Activated CD4-positive, alpha-beta T cell treated with anti-CD3 and anti-CD28 coated beads, Interleukin-2, Interleukin-6, amounts not matched to agents 100 ng/mL and 50 ng/mL, durations not matched to agents 16 hours and 8 hours (primary cell): Measurements from ENCODE around the gene EFEMP2.
A peak's percentile ranks its signal among the peaks of the same experiment; 100 is the strongest.

ENCODE experiments used
- DNase-seq: peaks from one replicate; pipeline ENCODE4 v3.0.0-alpha.2; 2020

EFEMP2 gene

DNA sequence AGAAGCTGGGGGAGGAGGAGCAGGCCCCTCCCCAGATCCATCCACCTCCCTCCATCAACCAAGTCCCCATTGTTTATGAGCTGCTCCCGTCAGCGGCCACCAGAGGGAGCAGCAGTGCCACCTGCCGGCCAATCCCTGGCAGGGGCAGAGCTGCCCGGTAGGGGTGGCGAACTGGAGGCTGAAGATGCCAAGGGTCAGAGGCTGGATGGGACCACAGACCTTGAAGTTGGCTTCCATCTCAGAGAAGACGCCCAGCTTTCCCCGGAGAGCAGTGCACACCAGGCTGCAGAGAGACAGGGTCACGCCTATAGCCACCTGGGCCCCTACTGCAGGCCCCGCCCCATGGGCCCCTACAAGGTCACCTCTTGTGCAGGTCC, 12.1 kb upstream of the EFEMP2 start:
- peak; percentile 89 for DNase-seq

- DNase-seq = no peak
These were observed 11.5 kb upstream of the EFEMP2 start for GRCh38 chr11:65883786-65884715.

DNA sequence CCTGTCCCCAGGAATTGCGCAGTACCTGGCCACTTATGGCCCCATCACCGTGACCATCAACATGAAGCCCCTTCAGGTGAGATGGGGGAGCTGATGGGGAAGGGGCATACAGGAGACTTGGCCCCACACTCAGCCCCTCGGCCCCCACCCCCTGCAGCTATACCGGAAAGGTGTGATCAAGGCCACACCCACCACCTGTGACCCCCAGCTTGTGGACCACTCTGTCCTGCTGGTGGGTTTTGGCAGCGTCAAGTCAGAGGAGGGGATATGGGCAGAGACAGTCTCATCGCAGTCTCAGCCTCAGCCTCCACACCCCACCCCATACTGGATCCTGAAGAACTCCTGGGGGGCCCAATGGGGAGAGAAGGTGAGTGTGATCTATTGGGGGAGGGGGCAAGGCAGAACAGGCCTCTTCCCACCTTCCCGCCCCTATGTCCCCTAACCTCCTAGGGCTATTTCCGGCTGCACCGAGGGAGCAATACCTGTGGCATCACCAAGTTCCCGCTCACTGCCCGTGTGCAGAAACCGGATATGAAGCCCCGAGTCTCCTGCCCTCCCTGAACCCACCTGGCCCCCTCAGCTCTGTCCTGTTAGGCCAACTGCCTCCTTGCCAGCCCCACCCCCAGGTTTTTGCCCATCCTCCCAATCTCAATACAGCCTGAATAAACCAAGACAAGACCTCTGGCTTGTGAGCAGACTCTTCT, 10.6 kb upstream of the EFEMP2 start:
- no peak for DNase-seq

- no peak for DNase-seq
These were observed 9.8 kb upstream of the EFEMP2 start for GRCh38 chr11:65882120-65883057.

DNA sequence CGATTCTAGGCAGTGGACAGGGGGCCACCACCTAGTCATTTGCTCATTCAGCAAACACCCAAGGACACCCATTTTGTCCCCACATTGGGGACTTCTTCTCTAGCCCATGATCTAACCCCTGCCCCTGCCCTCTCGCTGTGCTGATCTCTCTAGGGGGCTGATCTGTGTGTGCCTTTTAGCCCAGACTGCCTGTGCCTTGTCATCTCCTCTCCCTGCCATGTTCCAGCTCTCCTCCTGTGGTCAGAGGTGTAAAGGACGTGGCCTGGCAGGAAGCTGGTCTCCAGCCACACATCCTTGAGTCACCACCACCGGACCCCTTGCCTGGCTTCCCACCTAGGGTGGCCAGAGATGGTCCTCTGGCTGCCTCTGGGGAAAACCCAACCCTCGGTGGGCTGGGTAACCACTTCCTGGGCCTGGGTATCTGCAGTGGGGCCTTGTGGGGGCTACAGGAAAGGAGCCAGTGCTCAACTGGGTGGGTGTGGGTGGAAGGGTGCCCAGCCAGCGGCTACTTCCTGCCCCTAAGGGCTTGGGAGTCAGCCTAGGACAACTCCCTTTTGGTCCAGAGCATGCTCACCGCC, 8.3 kb upstream of the EFEMP2 start:
- no peak for DNase-seq

- DNase-seq = no peak
These were observed 7.4 kb upstream of the EFEMP2 start for GRCh38 chr11:65880027-65880426.

- DNase-seq = no peak
These were observed 7.0 kb upstream of the EFEMP2 start, which contains the start of gene CTSW for GRCh38 chr11:65879617-65880016. Gene CTSW, plus strand, starts transcription at chr11:65879837. Its CDS starts 18 bp downstream, at chr11:65879855.

GRCh38 chr11:65873318-65874156, 937 bp upstream of the EFEMP2 start:
- DNase-seq = peak; percentile 98

GRCh38 chr11:65871811-65872548, 620 bp downstream of the EFEMP2 start:
- no peak for DNase-seq

DNA sequence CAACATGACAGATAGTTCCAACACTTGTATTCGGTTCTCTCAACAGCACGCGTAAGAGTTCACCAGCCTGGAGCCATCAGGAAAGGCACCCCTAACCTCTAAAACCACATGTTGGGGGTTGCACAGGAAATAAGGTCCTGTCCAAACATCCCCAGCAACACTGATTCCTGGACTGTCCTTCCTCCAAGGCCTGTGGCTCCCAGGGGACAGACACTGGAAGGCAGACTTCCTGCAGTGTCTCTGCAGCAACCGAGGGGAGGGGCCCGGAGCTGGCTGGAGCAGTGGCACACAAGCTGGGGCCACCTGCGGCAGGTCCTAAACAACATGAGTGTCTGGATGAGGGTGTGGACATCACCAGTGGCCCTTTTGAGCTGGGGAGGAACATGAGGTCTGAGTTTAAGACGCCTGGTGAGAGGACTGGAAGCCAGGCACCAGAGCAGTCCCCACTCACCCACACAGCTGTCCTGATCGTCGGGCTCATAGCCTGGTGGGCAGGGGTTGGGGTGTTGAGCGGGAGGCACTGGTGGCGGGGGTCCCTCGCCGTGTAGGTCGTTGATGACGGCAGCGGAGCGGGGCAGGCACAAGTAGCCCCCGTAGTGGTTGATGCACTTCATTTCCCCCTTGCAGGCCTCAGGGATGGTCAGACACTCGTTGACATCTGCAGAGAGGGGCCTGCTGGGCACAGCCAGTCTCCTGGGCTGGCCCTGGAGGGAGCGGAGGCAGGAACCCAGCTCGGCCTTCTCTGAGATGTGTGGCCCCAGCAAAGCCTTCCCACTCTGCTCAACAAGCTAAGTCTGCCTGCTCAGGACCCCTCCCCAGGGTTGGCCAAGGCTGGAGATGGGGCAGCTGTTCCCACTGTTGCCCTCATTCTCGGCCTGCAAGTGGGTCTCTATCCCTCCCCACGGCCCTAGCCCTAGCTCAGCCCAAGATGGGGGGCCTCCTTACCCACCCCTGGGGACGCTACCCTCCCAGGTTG, 1.6 kb downstream of the EFEMP2 start:
- DNase-seq = no peak

GRCh38 chr11:65870307-65870658, 2.3 kb downstream of the EFEMP2 start:
- DNase-seq = no peak

- no peak for DNase-seq
These were observed 2.8 kb downstream of the EFEMP2 start for GRCh38 chr11:65869643-65870306.

DNA sequence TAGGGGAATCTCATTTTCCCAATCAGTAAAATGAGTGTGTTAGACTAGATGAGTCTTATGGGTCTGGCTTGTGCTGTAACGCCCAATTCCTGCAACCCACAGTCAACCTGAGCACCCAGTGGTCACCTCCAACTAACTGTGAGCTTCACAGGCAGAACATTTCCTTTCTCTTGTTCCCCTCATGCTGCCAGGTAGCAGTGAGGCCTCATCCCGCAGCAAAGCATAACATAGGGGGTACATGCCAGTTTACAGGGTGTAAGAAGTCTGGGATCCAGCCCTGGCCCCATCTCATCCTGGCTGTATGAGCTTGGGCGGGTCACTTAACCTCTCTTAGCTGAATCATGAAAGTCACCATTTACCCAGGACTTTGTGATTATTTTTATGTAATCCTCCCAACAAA, 3.7 kb downstream of the EFEMP2 start:
- no peak for DNase-seq

- DNase-seq = no peak
These were observed 4.4 kb downstream of the EFEMP2 start for GRCh38 chr11:65868076-65868667.

GRCh38 chr11:65867284-65868071, 5.1 kb downstream of the EFEMP2 start:
- no peak for DNase-seq

- no peak for DNase-seq
These were observed 5.9 kb downstream of the EFEMP2 start for GRCh38 chr11:65866509-65867283.

- no peak for DNase-seq
These were observed 6.9 kb downstream of the EFEMP2 start for GRCh38 chr11:65865550-65866172.
